HepG2 (cell line): Measurements from ENCODE around the gene TRPV4. TPM values are rescaled to one million over a fixed set of nuclear protein-coding genes. Genes with fewer than 3 reads are reported as not detected.

Experiments
- BRD4 ChIP-seq: sonication (generic); formaldehyde crosslinking; IDR thresholded peaks from 2 replicates; pipeline ENCODE4 v1.4.0; 2020; ENCODE audit warnings: missing genetic modification reagents
- CENPT ChIP-seq: sonication (generic); formaldehyde crosslinking; IDR thresholded peaks from 2 replicates; pipeline ENCODE4 v1.8.0; 2022; ENCODE audit warnings: low read depth, mild to moderate bottlenecking, moderate library complexity, missing genetic modification reagents
- DPF2 ChIP-seq: sonication (generic); formaldehyde crosslinking; IDR thresholded peaks from 2 replicates; pipeline ENCODE4 v1.4.0; 2020; ENCODE audit warnings: mild to moderate bottlenecking, low read depth, missing genetic modification reagents, borderline replicate concordance
- FOXC1 ChIP-seq: sonication (generic); formaldehyde crosslinking; IDR thresholded peaks from 2 replicates; pipeline ENCODE4 v1.8.0; 2022; ENCODE audit warnings: mild to moderate bottlenecking, missing genetic modification reagents, borderline replicate concordance
- FOXO4 ChIP-seq: sonication (generic); formaldehyde crosslinking; conservative IDR thresholded peaks from 2 replicates; pipeline ENCODE4 v1.8.1; 2023; ENCODE audit warnings: missing genetic modification reagents
- HNRNPLL ChIP-seq: fragments of 200-400 bp; formaldehyde crosslinking; IDR thresholded peaks from 2 replicates; pipeline ENCODE4 v1.6.1; 2017; ENCODE audit warnings: mild to moderate bottlenecking, low read depth, low read length; ENCODE audit not compliant: poor library complexity, severe bottlenecking
- HOXA3 ChIP-seq: sonication (generic); formaldehyde crosslinking; IDR thresholded peaks from 2 replicates; pipeline ENCODE4 v1.5.0; 2020; ENCODE audit warnings: missing genetic modification reagents
- KAT2B ChIP-seq: fragments of 150-350 bp; IDR thresholded peaks from 2 replicates; pipeline ENCODE4 v1.6.1; 2014; ENCODE audit warnings: low read depth, low read length, borderline replicate concordance
- NKX3-1 ChIP-seq: sonication (generic); formaldehyde crosslinking; IDR thresholded peaks from 2 replicates; pipeline ENCODE4 v1.5.0; 2020; ENCODE audit warnings: missing genetic modification reagents
- SNAPC4 ChIP-seq: sonication (generic); formaldehyde crosslinking; IDR thresholded peaks from 2 replicates; pipeline ENCODE4 v1.4.0; 2020; ENCODE audit warnings: mild to moderate bottlenecking, missing genetic modification reagents
- SSRP1 ChIP-seq: IDR thresholded peaks from 2 replicates; pipeline ENCODE4 v1.6.1; 2016; ENCODE audit warnings: control low read depth
- ZBTB2 ChIP-seq: sonication (generic); formaldehyde crosslinking; IDR thresholded peaks from 2 replicates; pipeline ENCODE4 v1.8.0; 2022; ENCODE audit warnings: low read depth, missing genetic modification reagents
- ZNF260 ChIP-seq: sonication (generic); formaldehyde crosslinking; IDR thresholded peaks from 2 replicates; pipeline ENCODE4 v1.4.0; 2020; ENCODE audit warnings: missing genetic modification reagents, low read depth, mild to moderate bottlenecking, borderline replicate concordance
- ZNF317 ChIP-seq: sonication (generic); formaldehyde crosslinking; IDR thresholded peaks from 2 replicates; pipeline ENCODE4 v1.5.0; 2020; ENCODE audit warnings: mild to moderate bottlenecking, missing genetic modification reagents
- ZNF598 ChIP-seq: sonication (generic); formaldehyde crosslinking; IDR thresholded peaks from 2 replicates; pipeline ENCODE4 v1.5.1; 2020; ENCODE audit warnings: mild to moderate bottlenecking, missing genetic modification reagents, borderline replicate concordance
- ZNF672 ChIP-seq: sonication (generic); formaldehyde crosslinking; IDR thresholded peaks from 2 replicates; pipeline ENCODE4 v1.8.1; 2022; ENCODE audit warnings: missing genetic modification reagents
- ZNF687 ChIP-seq: sonication (generic); formaldehyde crosslinking; IDR thresholded peaks from 2 replicates; pipeline ENCODE4 v1.5.1; 2020; ENCODE audit warnings: mild to moderate bottlenecking, missing genetic modification reagents, moderate library complexity
- polyA plus RNA-seq, 8 experiments: library from polyadenylated mRNA; depleted of rRNA in 3 of 8; stranded (reverse) in 7 of 8; unstranded in 1 of 8; fragments of >200 nt; fragmentation: Illumina TruSeq in 4 of 8; extraction: Trizol in 4 of 8; gene quantifications; 2 replicates each; pipeline versions ENCODE4 v1.2.1 to v1.2.3, GENCODE V29; 2011 to 2016; ENCODE audit warnings: low read depth in 4 of 8, missing spikeins in 1 of 8, mixed read lengths in 1 of 8; ENCODE audit not compliant: insufficient read depth in 1 of 8
- total RNA-seq, 5 experiments: library from RNA; depleted of rRNA; stranded (reverse); fragments of >200 nt; fragmentation: Illumina TruSeq; extraction: Trizol; gene quantifications; 2 replicates each; pipeline ENCODE4 v1.2.3, GENCODE V29; 2016; ENCODE audit warnings: low read depth in 1 of 5

Gene TRPV4
- total and polyA plus RNA-seq, 2 of the 13 experiments (the other 11 are each of a cell fraction or from before 2014, with no cell fraction given) = 0.66 to 4.7 TPM

- TF ChIP-seq ZNF260 (CRISPR knock-in tag) (no peak), SNAPC4 (CRISPR knock-in tag) (no peak; the same call in 1 of the 2 replicates), ZNF687 (CRISPR knock-in tag) (peak; percentile 89), SSRP1 (no peak), ZBTB2 (CRISPR knock-in tag) (no peak; the same call in 1 of the 2 replicates), DPF2 (CRISPR knock-in tag) (peak; percentile 88), HNRNPLL (no peak), CENPT (CRISPR knock-in tag) (no peak), FOXO4 (CRISPR knock-in tag) (no peak), FOXC1 (CRISPR knock-in tag) (no peak), KAT2B (no peak), HOXA3 (CRISPR knock-in tag) (peak; percentile 45; the same call in 1 of the 2 replicates), BRD4 (no peak), ZNF317 (CRISPR knock-in tag) (no peak), ZNF598 (CRISPR knock-in tag) (no peak), ZNF672 (no peak), NKX3-1 (CRISPR knock-in tag) (no peak)
These were observed 10.2 kb downstream of the TRPV4 start (continued) for GRCh38 chr12:109822951-109823411.
